GM12892 (cell line): ENCODE measurements around the gene TIMP3.

Experiments
- POLR2A ChIP-seq: IDR thresholded peaks from 2 replicates; pipeline ENCODE4 v1.6.1; 2011; ENCODE audit warnings: low read depth, low read length, control low read depth
- POLR2AphosphoS5 ChIP-seq: IDR thresholded peaks from 2 replicates; pipeline ENCODE4 v1.6.1; 2011; ENCODE audit warnings: low read depth, low read length, control low read depth
- TAF1 ChIP-seq: IDR thresholded peaks from 2 replicates; pipeline ENCODE4 v1.6.1; 2011; ENCODE audit warnings: low read depth, mild to moderate bottlenecking, control low read depth, low read length, borderline replicate concordance

DNA sequence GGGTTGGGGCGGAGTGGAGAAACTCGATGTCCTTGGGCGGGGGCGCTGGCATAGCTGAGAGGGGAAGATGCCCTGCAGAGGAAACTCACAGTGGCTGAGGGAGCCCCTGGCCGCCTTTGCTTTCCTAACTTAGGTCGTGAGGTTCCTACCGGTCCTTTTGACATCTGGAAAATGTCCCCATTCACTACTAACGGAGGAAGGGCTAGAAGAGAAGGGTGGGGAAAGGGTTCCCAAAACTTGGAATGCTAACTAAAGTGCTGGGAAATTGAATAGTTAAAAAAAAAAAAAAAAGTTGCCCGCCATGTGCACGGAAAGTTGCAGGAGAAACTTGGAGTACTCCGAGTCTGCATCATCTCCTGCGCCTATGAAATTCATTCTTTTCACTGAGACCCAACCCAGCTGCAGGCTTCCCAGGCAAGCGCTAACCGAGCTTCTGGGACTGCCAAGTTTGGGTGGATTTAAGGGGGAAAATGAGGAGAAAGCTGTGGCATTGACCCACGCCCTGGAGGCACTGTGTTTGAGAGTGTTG, 796 bp downstream of the TIMP3 start:
- TF ChIP-seq POLR2AphosphoS5, result no peak
- no peak for TF ChIP-seq POLR2A
- no peak for TF ChIP-seq TAF1
